ENCODE data around the gene TELO2. TPM values are rescaled to one million over a fixed set of nuclear protein-coding genes. Genes with fewer than 3 reads are reported as not detected.

The TELO2 gene
- total and polyA plus RNA-seq, 5 donors, result 21.2 to 29.2 (median 23.3) TPM

- ATAC-seq, result no peak
- no peaks in the 10 kb centered on the region for H3K27me3 ChIP-seq (ENCODE audit: control insufficient read depth, insufficient read depth)
- H3K27ac ChIP-seq (ENCODE audit: low read length), result no peak overlapping the region
Measured at GRCh38 chr16:1481906-1482835, 11.0 kb upstream of the TELO2 start.

GRCh38 chr16:1485847-1486496, 7.2 kb upstream of the TELO2 start:
- DNase-seq (peak in 1 of 3 donors; percentile 51), ATAC-seq (no peak)
- intact Hi-C loops (cut with DNase I), result no loop called here
- no peak overlapping the region for H3K27ac ChIP-seq (ENCODE audit: low read length)
- H3K27me3 ChIP-seq (ENCODE audit: control insufficient read depth, insufficient read depth), result no peaks in the 10 kb centered on the region
- 90% methylated on average over 40 of the region's 40 CpGs for WGBS
- no peaks in the 10 kb centered on the region for H3K4me1 ChIP-seq (ENCODE audit: control insufficient read depth, insufficient read depth, low read length)
- no peak overlapping the region for H3K4me3 ChIP-seq (ENCODE audit: low read length)
- no peaks in the 10 kb centered on the region for H3K9me3 ChIP-seq (ENCODE audit: control insufficient read depth, low read length)

More at GRCh38 chr16:1481906-1482835, 11.0 kb upstream of the TELO2 start:
- Histone ChIP-seq H3K4me3 (ENCODE audit: low read length) (no peak overlapping the region), H3K9me3 (ENCODE audit: control insufficient read depth, low read length) (no peaks in the 10 kb centered on the region), H3K4me1 (ENCODE audit: control insufficient read depth, insufficient read depth, low read length) (no peaks in the 10 kb centered on the region)
- peak in 1 of 3 donors; percentile 42 for DNase-seq
- WGBS, result 83% methylated on average over 28 of the region's 28 CpGs
- intact Hi-C loops (cut with DNase I), result no loop called here

DNA sequence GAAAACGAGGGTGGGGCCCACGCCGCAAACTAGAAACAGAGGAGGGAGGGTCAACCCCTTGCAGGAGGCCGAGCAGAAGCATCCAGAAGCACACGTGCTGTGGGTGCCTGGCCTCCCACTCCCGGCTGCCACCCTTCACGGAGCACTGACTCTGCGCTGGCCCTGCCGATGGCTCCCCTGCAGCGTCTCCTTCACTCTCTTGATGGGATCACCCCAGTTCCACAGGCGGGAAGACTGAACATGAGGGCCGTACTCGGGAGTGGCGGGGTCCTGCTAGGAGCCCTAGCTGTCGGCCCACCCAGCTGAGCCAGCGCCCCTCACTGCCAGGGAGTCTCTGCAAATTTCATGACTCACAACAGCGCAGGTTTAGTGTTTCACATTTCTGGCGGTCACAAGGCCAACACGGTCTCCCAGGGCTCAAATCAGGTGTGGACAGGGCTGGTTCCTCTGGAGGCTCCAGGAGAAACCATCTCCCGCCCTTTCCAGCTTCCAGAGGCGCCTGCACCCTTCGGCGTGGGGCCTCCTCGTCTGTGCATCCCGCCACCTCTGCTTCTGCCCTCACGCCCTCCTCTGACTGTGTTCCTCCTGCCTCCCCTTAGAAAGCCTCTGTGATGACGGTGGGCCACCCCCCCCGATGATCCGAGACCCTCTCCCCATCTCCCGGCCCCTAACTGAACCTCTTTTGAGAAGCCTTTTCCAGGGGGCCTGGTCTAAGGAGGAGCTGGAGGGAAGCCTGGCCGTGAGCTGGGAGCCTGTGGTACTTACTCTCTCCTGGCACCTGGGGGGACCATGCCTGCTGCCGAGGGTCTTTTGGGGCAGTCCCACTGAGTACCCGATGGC, 6.4 kb upstream of the TELO2 start:
- WGBS, result 84% methylated on average over 33 of the region's 33 CpGs
- intact Hi-C loops (cut with DNase I), result no loop called here
- Histone ChIP-seq H3K27ac (ENCODE audit: low read length) (no peak overlapping the region), H3K27me3 (ENCODE audit: control insufficient read depth, insufficient read depth) (no peaks in the 10 kb centered on the region), H3K9me3 (ENCODE audit: control insufficient read depth, low read length) (no peaks in the 10 kb centered on the region), H3K4me3 (ENCODE audit: low read length) (no peak overlapping the region), H3K4me1 (ENCODE audit: control insufficient read depth, insufficient read depth, low read length) (no peaks in the 10 kb centered on the region)
- ATAC-seq (no peak), DNase-seq (no peak)

DNA sequence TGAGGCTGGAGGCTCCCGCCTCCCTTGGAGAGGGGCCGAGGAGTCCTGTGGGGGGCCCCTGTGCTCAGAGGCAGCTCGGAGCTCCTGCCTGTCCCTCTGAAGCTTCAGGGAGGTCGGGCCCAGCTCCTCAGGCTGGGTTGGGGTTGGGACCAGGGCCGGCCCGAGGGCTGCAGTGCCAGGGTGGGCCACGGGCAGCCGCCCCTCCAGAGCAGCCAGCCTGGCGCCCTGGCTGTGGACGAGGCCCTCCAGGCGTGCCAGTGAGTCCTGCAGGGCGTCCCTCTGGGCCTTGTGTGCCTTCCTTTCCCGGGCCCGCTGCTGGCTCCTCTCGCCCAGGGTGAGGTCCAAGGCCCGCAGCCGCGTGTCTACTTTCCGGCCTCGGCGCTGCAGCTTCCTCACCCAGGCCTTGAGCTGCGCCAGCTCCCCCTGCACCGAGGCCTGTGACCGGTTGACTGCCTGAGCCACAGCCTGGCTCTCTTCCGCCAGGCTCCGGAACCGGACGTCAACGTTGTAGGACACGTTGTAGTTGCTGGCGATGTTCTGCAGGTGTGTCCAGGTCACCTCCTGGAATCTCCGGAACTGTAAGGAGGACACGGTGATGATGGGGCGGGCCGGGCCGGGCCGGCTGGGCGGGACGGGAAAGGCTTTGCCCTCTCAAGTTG, 5.6 kb upstream of the TELO2 start:
- Histone ChIP-seq H3K27me3 (ENCODE audit: control insufficient read depth, insufficient read depth) (no peaks in the 10 kb centered on the region), H3K4me1 (ENCODE audit: control insufficient read depth, insufficient read depth, low read length) (no peaks in the 10 kb centered on the region), H3K9me3 (ENCODE audit: control insufficient read depth, low read length) (no peaks in the 10 kb centered on the region), H3K4me3 (ENCODE audit: low read length) (no peak overlapping the region), H3K27ac (ENCODE audit: low read length) (no peak overlapping the region)
- intact Hi-C loops (cut with DNase I), result no loop called here
- DNase-seq (peak in 1 of 3 donors; percentile 36), ATAC-seq (peak in 1 of 2 donors; percentile 29)
- 89% methylated on average over 39 of the region's 39 CpGs for WGBS

DNA sequence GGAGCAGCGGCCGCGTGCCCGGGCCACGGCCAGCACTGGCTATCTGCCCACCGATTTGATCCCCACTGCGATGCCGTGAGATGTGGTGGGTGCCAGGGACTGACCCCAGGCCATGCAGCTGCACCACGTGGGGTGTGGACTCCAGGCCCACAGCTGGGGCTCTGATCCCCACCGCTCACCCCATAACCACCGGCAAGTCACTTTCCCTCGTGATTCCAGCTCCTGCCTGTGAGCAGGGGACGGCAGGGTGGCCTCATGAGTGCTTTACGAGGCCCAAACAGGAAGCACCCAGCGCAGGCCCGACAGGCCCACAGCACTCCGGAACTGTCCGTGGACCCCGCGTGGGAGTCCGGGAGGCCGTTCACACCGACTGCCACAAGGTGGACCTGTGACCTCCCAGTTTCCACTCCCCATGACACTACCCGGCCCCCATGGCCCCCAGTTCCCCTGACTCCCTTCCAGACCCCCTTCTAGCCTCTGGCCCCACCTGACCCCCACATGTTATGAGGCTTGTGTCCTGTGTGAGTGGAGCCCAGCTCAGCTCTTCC, 5.0 kb upstream of the TELO2 start:
- 87% methylated on average over 24 of the region's 24 CpGs for WGBS
- no peaks in the 10 kb centered on the region for H3K4me1 ChIP-seq (ENCODE audit: control insufficient read depth, insufficient read depth, low read length)
- ATAC-seq (no peak), DNase-seq (peak in 1 of 3 donors; percentile 41)
- intact Hi-C loops (cut with DNase I), result no loop called here
- no peak overlapping the region for H3K27ac ChIP-seq (ENCODE audit: low read length)
- no peaks in the 10 kb centered on the region for H3K27me3 ChIP-seq (ENCODE audit: control insufficient read depth, insufficient read depth)
- H3K9me3 ChIP-seq (ENCODE audit: control insufficient read depth, low read length), result no peaks in the 10 kb centered on the region
- no peak overlapping the region for H3K4me3 ChIP-seq (ENCODE audit: low read length)

DNA sequence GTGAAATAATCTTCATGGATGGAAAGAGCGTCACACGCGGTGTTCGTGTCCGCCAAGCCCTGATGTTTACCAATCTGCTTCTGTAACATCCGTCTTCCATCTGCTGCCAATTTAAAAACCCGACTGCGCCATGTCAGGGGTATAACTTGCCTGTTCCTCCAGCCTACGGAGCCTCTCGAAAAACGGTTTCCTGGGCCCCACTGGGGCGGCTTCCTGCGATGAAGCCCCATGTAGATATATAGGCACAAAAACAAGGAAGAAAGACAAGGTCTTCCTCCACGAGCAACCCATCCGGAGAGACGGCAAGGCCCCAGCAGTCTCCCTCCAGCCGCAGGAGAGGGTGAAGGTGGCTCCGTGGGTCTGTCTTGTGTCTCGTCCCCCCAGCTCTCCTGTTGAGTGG, 4.5 kb upstream of the TELO2 start, which contains the start of gene PTX4:
Gene PTX4, minus strand, starts transcription at position 326 of the 400 bp plus-strand sequence. Its CDS starts 35 bp downstream, at position 291.
- Histone ChIP-seq H3K27ac (ENCODE audit: low read length) (no peak within 1 kb of the TSS), H3K4me3 (ENCODE audit: low read length) (no peak within 1 kb of the TSS), H3K9me3 (ENCODE audit: control insufficient read depth, low read length) (no peaks in the 10 kb centered on the region), H3K27me3 (ENCODE audit: control insufficient read depth, insufficient read depth) (no peaks in the 10 kb centered on the region), H3K4me1 (ENCODE audit: control insufficient read depth, insufficient read depth, low read length) (no peaks in the 10 kb centered on the region)
- 79% methylated on average over 19 of the region's 19 CpGs for WGBS
- DNase-seq (no peak), ATAC-seq (no peak)
- intact Hi-C loops (cut with DNase I), result no loop called here

DNA sequence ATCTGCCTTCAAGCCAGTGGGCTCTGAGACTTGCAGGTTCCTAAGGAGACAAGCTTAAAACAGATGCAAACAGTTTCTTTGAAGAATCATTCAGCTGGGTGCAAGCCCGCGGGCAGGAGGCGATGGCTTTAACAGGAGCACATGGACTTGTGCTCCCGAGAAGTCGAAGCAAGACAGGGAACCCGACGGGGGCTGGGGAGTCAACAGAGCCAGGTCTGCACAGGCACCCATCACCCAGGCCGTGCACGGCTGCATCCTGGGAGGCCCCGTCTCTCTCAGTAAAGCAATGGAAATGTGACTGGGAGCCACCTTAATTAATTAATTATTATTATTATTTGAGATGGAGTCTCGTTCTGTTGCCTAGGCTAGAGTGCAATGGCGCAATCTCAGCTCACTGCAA, 4.1 kb upstream of the TELO2 start:
- Histone ChIP-seq H3K9me3 (ENCODE audit: control insufficient read depth, low read length) (no peaks in the 10 kb centered on the region), H3K27me3 (ENCODE audit: control insufficient read depth, insufficient read depth) (no peaks in the 10 kb centered on the region), H3K4me1 (ENCODE audit: control insufficient read depth, insufficient read depth, low read length) (peaks cover under 1% of the 10 kb centered on the region), H3K4me3 (ENCODE audit: low read length) (no peak overlapping the region), H3K27ac (ENCODE audit: low read length) (no peak overlapping the region)
- no peak for DNase-seq
- intact Hi-C loops (cut with DNase I), result no loop called here
- 92% methylated on average over 12 of the region's 12 CpGs for WGBS
- ATAC-seq, result no peak

DNA sequence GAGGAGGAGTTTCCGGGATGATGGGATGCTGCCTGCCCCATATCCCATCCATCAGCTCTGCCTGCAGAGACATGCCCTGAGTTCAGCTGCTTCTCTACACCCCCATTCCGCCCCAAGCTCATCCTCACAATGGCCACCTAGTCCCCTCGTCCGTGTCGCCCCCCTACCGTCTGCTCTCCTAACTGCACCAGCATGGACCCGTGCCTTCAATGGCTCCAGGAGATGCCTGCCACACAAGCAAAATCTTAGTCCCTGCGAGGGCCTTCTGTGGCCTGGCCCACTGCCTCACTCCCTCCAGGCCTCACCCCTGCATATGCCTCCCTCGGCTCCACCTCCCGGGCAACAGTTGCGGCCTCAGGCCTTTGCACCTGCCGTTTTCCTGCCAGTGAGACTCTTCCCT, 1.8 kb upstream of the TELO2 start:
- Histone ChIP-seq H3K4me1 (ENCODE audit: control insufficient read depth, insufficient read depth, low read length) (peaks cover 4% of the 10 kb centered on the region), H3K4me3 (ENCODE audit: low read length) (no peak overlapping the region), H3K27ac (ENCODE audit: low read length) (no peak overlapping the region), H3K9me3 (ENCODE audit: control insufficient read depth, low read length) (no peaks in the 10 kb centered on the region), H3K27me3 (ENCODE audit: control insufficient read depth, insufficient read depth) (no peaks in the 10 kb centered on the region)
- no peak for ATAC-seq
- peak in 2 of 3 donors; percentile 25 to 33 for DNase-seq
- intact Hi-C loops (cut with DNase I), result loop anchor here in 1 of 4 donors (5.0 to 10.0 kb wide), 2 partner anchors 73 to 126 kb away; no protein-coding TSS in a partner anchor
- 88% methylated on average over 12 of the region's 12 CpGs for WGBS

DNA sequence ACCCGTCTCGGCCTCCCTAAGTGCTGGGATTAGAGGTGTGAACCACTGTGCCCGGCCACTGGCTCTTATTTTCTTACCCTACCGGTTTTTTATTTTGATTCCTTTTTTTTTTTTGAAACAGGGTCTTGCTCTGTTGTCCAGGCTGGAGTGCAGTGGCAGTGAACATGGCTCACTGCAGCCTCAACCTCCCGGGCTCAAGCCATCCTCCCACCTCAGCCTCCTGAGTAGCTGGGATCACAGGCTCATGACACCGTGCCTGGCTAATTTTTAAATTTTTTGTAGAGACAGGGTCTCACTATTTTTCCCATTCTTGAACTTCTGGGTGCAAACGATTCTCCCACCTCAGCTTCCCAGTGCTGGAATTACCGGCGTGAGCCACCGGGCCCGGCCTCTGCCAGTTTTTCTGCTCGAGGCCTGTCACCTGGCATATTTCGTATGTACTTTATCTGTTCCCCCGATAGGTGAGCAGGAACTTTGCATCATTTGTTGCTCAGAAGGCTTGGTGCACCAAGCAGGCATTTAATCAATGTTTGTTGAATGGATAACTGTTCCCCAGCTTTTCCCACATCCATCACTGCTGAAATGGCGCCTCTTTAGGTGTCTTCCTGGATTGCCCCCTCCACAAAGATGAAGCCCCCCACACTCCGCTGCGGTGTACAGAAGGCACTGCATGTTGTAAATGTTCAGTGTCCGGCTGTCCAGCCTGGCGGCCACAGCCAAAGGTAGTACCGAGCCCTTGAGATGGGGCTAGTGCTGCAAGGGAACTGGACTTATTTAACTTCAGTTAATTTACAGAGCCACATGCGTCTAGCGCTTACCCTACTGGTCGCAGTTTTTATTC, 858 bp upstream of the TELO2 start:
- intact Hi-C loops (cut with DNase I), result loop anchor here in 1 of 4 donors (5.0 to 10.0 kb wide), 2 partner anchors 72 to 125 kb away; no protein-coding TSS in a partner anchor
- no peaks in the 10 kb centered on the region for H3K27me3 ChIP-seq (ENCODE audit: control insufficient read depth, insufficient read depth)
- peaks cover 4% of the 10 kb centered on the region for H3K4me1 ChIP-seq (ENCODE audit: control insufficient read depth, insufficient read depth, low read length)
- no peak for ATAC-seq
- no peaks in the 10 kb centered on the region for H3K9me3 ChIP-seq (ENCODE audit: control insufficient read depth, low read length)
- peak in 2 of 3 donors; percentile 46 to 56 for DNase-seq
- peak overlapping the region; percentile 29 for H3K27ac ChIP-seq (ENCODE audit: low read length)
- WGBS, result 83% methylated on average over 23 of the region's 23 CpGs
- H3K4me3 ChIP-seq (ENCODE audit: low read length), result peak overlapping the region; percentile 86

All from right cardiac atrium (tissue), 5 donors.